Measurements from ENCODE around the gene FXYD3. TPM values are rescaled to one million over a fixed set of nuclear protein-coding genes. Genes with fewer than 3 reads are reported as not detected.
"Not testable (repeated sequence)": the region's sequence is repeated elsewhere in the genome, so short reads cannot be mapped to it uniquely, and the experiment has no call there.

Gene FXYD3
- polyA plus RNA-seq, 1 donor (not counting 4 experiments of a cell fraction or from before 2014, with no cell fraction given): 851 TPM

- H3K4me2 ChIP-seq (ENCODE audit: control insufficient read depth, extremely low read depth, insufficient read depth, low read depth, low read length): no peak overlapping the region
- H3K4me1 ChIP-seq (ENCODE audit: control insufficient read depth, extremely low read depth, insufficient read depth, low read length): peaks cover 10% of the 10 kb centered on the region
- no peaks in the 10 kb centered on the region for H3K9me1 ChIP-seq (ENCODE audit: control insufficient read depth, extremely low read depth, insufficient read depth, low read length)
- no peak overlapping the region for H3K9ac ChIP-seq (ENCODE audit: control insufficient read depth, extremely low read depth, insufficient read depth, low read length)
- H3K79me2 ChIP-seq (ENCODE audit: control insufficient read depth, insufficient read depth, low read length): peaks cover 9% of the 10 kb centered on the region
- H3K27me3 ChIP-seq (ENCODE audit: control insufficient read depth, extremely low read depth, insufficient read depth, low read length): no peaks in the 10 kb centered on the region
- H3K36me3 ChIP-seq (ENCODE audit: control insufficient read depth in 2 of 2, extremely low read depth in 1 of 2, insufficient read depth in 2 of 2, low read length in 2 of 2): no peaks in the 10 kb centered on the region
- dilution Hi-C loops (cut with MboI; ENCODE audit: extremely low pct_ligation_motif_present, low sequenced_read_pairs): no loop called here
- H3K27ac ChIP-seq (ENCODE audit: control insufficient read depth, insufficient read depth, low read length): no peak overlapping the region
- TF ChIP-seq EZH2 (IDR thresholded peaks at IDR 0.05; ENCODE audit: low read length): no peak
- TF ChIP-seq, protein P1, sequence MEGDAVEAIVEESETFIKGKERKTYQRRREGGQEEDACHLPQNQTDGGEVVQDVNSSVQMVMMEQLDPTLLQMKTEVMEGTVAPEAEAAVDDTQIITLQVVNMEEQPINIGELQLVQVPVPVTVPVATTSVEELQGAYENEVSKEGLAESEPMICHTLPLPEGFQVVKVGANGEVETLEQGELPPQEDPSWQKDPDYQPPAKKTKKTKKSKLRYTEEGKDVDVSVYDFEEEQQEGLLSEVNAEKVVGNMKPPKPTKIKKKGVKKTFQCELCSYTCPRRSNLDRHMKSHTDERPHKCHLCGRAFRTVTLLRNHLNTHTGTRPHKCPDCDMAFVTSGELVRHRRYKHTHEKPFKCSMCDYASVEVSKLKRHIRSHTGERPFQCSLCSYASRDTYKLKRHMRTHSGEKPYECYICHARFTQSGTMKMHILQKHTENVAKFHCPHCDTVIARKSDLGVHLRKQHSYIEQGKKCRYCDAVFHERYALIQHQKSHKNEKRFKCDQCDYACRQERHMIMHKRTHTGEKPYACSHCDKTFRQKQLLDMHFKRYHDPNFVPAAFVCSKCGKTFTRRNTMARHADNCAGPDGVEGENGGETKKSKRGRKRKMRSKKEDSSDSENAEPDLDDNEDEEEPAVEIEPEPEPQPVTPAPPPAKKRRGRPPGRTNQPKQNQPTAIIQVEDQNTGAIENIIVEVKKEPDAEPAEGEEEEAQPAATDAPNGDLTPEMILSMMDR (optimal IDR thresholded peaks at IDR 0.05 in 1 of 3, IDR thresholded peaks at IDR 0.05 in 1 of 3, conservative IDR thresholded peaks at IDR 0.05 in 1 of 3; ENCODE audit: extremely low read depth in 1 of 3, insufficient read depth in 2 of 3, low read length in 3 of 3): no peak
- FAIRE-seq: no peak
- H4K20me1 ChIP-seq (ENCODE audit: control insufficient read depth, extremely low read depth, insufficient read depth, low read length): no peaks in the 10 kb centered on the region
- H3K9me3 ChIP-seq (ENCODE audit: control insufficient read depth, low read depth, low read length): no peaks in the 10 kb centered on the region
- H2AFZ ChIP-seq (ENCODE audit: control insufficient read depth, low read length): no peak overlapping the region
- no peak for DNase-seq (ENCODE audit: low read depth, low spot score)
- no peak overlapping the region for H3K4me3 ChIP-seq (ENCODE audit: control insufficient read depth in 2 of 3, extremely low read depth in 1 of 3, insufficient read depth in 2 of 3, low read depth in 1 of 3, low read length in 3 of 3)
These were observed 34.8 kb downstream of the FXYD3 start for GRCh38 chr19:35150445-35150844.

- no peaks in the 10 kb centered on the region for H3K9me3 ChIP-seq (ENCODE audit: control insufficient read depth, low read depth, low read length)
- H2AFZ ChIP-seq (ENCODE audit: control insufficient read depth, low read length): no peak overlapping the region
- peaks cover 19% of the 10 kb centered on the region for H3K4me1 ChIP-seq (ENCODE audit: control insufficient read depth, extremely low read depth, insufficient read depth, low read length)
- no peaks in the 10 kb centered on the region for H3K27me3 ChIP-seq (ENCODE audit: control insufficient read depth, extremely low read depth, insufficient read depth, low read length)
- no peaks in the 10 kb centered on the region for H4K20me1 ChIP-seq (ENCODE audit: control insufficient read depth, extremely low read depth, insufficient read depth, low read length)
- peaks cover 0 to 3% of the 10 kb centered on the region in 2 experiments for H3K36me3 ChIP-seq (ENCODE audit: control insufficient read depth in 2 of 2, extremely low read depth in 1 of 2, insufficient read depth in 2 of 2, low read length in 2 of 2)
- dilution Hi-C loops (cut with MboI; ENCODE audit: extremely low pct_ligation_motif_present, low sequenced_read_pairs): no loop called here
- H3K79me2 ChIP-seq (ENCODE audit: control insufficient read depth, insufficient read depth, low read length): peaks cover 20% of the 10 kb centered on the region
- TF ChIP-seq EZH2 (IDR thresholded peaks at IDR 0.05; ENCODE audit: low read length): no peak
- TF ChIP-seq, protein P1 (optimal IDR thresholded peaks at IDR 0.05 in 1 of 3, IDR thresholded peaks at IDR 0.05 in 1 of 3, conservative IDR thresholded peaks at IDR 0.05 in 1 of 3; ENCODE audit: extremely low read depth in 1 of 3, insufficient read depth in 2 of 3, low read length in 3 of 3): no peak
- H3K4me2 ChIP-seq (ENCODE audit: control insufficient read depth, extremely low read depth, insufficient read depth, low read depth, low read length): no peak overlapping the region
- no peaks in the 10 kb centered on the region for H3K9me1 ChIP-seq (ENCODE audit: control insufficient read depth, extremely low read depth, insufficient read depth, low read length)
- DNase-seq (ENCODE audit: low read depth, low spot score): no peak
- no peak overlapping the region for H3K9ac ChIP-seq (ENCODE audit: control insufficient read depth, extremely low read depth, insufficient read depth, low read length)
- H3K4me3 ChIP-seq (ENCODE audit: control insufficient read depth in 2 of 3, extremely low read depth in 1 of 3, insufficient read depth in 2 of 3, low read depth in 1 of 3, low read length in 3 of 3): no peak overlapping the region
- no peak overlapping the region for H3K27ac ChIP-seq (ENCODE audit: control insufficient read depth, insufficient read depth, low read length)
- no peak for FAIRE-seq
These were observed 35.8 kb downstream of the FXYD3 start for GRCh38 chr19:35151273-35152065.

GRCh38 chr19:35153129-35153522, 37.5 kb downstream of the FXYD3 start:
- FAIRE-seq; H3K4me2 ChIP-seq (ENCODE audit: control insufficient read depth, extremely low read depth, insufficient read depth, low read depth, low read length); H2AFZ ChIP-seq (ENCODE audit: control insufficient read depth, low read length); H4K20me1 ChIP-seq (ENCODE audit: control insufficient read depth, extremely low read depth, insufficient read depth, low read length); H3K9ac ChIP-seq (ENCODE audit: control insufficient read depth, extremely low read depth, insufficient read depth, low read length); H3K4me3 ChIP-seq (ENCODE audit: control insufficient read depth in 2 of 3, extremely low read depth in 1 of 3, insufficient read depth in 2 of 3, low read depth in 1 of 3, low read length in 3 of 3); DNase-seq (ENCODE audit: low read depth, low spot score); H3K9me3 ChIP-seq (ENCODE audit: control insufficient read depth, low read depth, low read length); H3K27me3 ChIP-seq (ENCODE audit: control insufficient read depth, extremely low read depth, insufficient read depth, low read length); H3K27ac ChIP-seq (ENCODE audit: control insufficient read depth, insufficient read depth, low read length); dilution Hi-C loops (cut with MboI; ENCODE audit: extremely low pct_ligation_motif_present, low sequenced_read_pairs); H3K9me1 ChIP-seq (ENCODE audit: control insufficient read depth, extremely low read depth, insufficient read depth, low read length): not testable (repeated sequence)
- H3K4me1 ChIP-seq (ENCODE audit: control insufficient read depth, extremely low read depth, insufficient read depth, low read length): peaks cover 20% of the 10 kb centered on the region
- H3K79me2 ChIP-seq (ENCODE audit: control insufficient read depth, insufficient read depth, low read length): peaks cover 34% of the 10 kb centered on the region
- H3K36me3 ChIP-seq (ENCODE audit: control insufficient read depth in 2 of 2, extremely low read depth in 1 of 2, insufficient read depth in 2 of 2, low read length in 2 of 2): peaks cover 8 to 17% of the 10 kb centered on the region in 2 experiments

Data from keratinocyte (primary cell).